ENCODE data around the gene ICA1L. TPM values are rescaled to one million over a fixed set of nuclear protein-coding genes. Genes with fewer than 3 reads are reported as not detected.

The ICA1L gene
- total RNA-seq, 1 donor from 2014 or later: 6.5 TPM

GRCh38 chr2:202771741-202772460 is 99.7 kb downstream of the ICA1L start:
- Histone ChIP-seq H3K36me3 (peaks cover 24% of the 10 kb centered on the region), H3K4me1 (peaks cover 9% of the 10 kb centered on the region), H3K9me3 (replicated peaks) (no peaks in the 10 kb centered on the region), H3K27ac (replicated peaks) (no peak overlapping the region), H3K4me3 (no peak overlapping the region), H3K27me3 (ENCODE audit: low read depth) (no peaks in the 10 kb centered on the region)
- intact Hi-C loops (cut with micrococcal nuclease): no loop called here
- no peak for TF ChIP-seq CTCF (IDR thresholded peaks at IDR 0.05; ENCODE audit: borderline replicate concordance)
- no peak for DNase-seq

- DNase-seq: no peak
- Histone ChIP-seq H3K36me3 (peaks cover 24% of the 10 kb centered on the region), H3K27me3 (ENCODE audit: low read depth) (no peaks in the 10 kb centered on the region), H3K4me3 (no peak overlapping the region), H3K9me3 (replicated peaks) (no peaks in the 10 kb centered on the region), H3K4me1 (peaks cover 9% of the 10 kb centered on the region), H3K27ac (replicated peaks) (no peak overlapping the region)
- TF ChIP-seq CTCF (IDR thresholded peaks at IDR 0.05; ENCODE audit: borderline replicate concordance): no peak
- intact Hi-C loops (cut with micrococcal nuclease): no loop called here
Measured at GRCh38 chr2:202771336-202771735, 100.2 kb downstream of the ICA1L start.

- no peaks in the 10 kb centered on the region for H3K9me3 ChIP-seq (replicated peaks)
- no peak for DNase-seq
- no peaks in the 10 kb centered on the region for H3K27me3 ChIP-seq (ENCODE audit: low read depth)
- no peak overlapping the region for H3K27ac ChIP-seq (replicated peaks)
- intact Hi-C loops (cut with micrococcal nuclease): no loop called here
- H3K36me3 ChIP-seq: peaks cover 26% of the 10 kb centered on the region
- H3K4me1 ChIP-seq: peaks cover 9% of the 10 kb centered on the region
- no peak for TF ChIP-seq CTCF (IDR thresholded peaks at IDR 0.05; ENCODE audit: borderline replicate concordance)
- no peak overlapping the region for H3K4me3 ChIP-seq
Measured at GRCh38 chr2:202769201-202769600, 102.4 kb downstream of the ICA1L start.

GRCh38 chr2:202768273-202768672 is 103.3 kb downstream of the ICA1L start:
- no peaks in the 10 kb centered on the region for H3K9me3 ChIP-seq (replicated peaks)
- no peak for DNase-seq
- intact Hi-C loops (cut with micrococcal nuclease): no loop called here
- H3K4me1 ChIP-seq: peaks cover 9% of the 10 kb centered on the region
- H3K27me3 ChIP-seq (ENCODE audit: low read depth): no peaks in the 10 kb centered on the region
- H3K4me3 ChIP-seq: no peak overlapping the region
- no peak for TF ChIP-seq CTCF (IDR thresholded peaks at IDR 0.05; ENCODE audit: borderline replicate concordance)
- H3K27ac ChIP-seq (replicated peaks): no peak overlapping the region
- peaks cover 17% of the 10 kb centered on the region for H3K36me3 ChIP-seq

- no peaks in the 10 kb centered on the region for H3K9me3 ChIP-seq (replicated peaks)
- no peak for TF ChIP-seq CTCF (IDR thresholded peaks at IDR 0.05; ENCODE audit: borderline replicate concordance)
- H3K4me1 ChIP-seq: no peaks in the 10 kb centered on the region
- DNase-seq: no peak
- H3K36me3 ChIP-seq: peaks cover 14% of the 10 kb centered on the region
- intact Hi-C loops (cut with micrococcal nuclease): no loop called here
- H3K27ac ChIP-seq (replicated peaks): no peak overlapping the region
- no peak overlapping the region for H3K4me3 ChIP-seq
- no peaks in the 10 kb centered on the region for H3K27me3 ChIP-seq (ENCODE audit: low read depth)
Measured at GRCh38 chr2:202765436-202765835, 106.1 kb downstream of the ICA1L start.

Measured in left ventricle myocardium inferior (tissue), 1 donor.